Skeletal muscle cell (primary cell): ENCODE data around the gene FCER2.

ENCODE experiments used
- DNase-seq: peaks from one replicate; pipeline ENCODE4 v3.0.0-alpha.2; 2010; ENCODE audit warnings: low read depth
- H3K4me3 ChIP-seq: 2 replicates; pipeline ENCODE4 v1.5.1; 2011; ENCODE audit warnings: low read depth, mild to moderate bottlenecking, control low read depth, low read length, moderate library complexity

FCER2 gene

GRCh38 chr19:7640803-7641202 is 61.1 kb downstream of the FCER2 start:
- DNase-seq = no peak
- H3K4me3 ChIP-seq = no peak overlapping the region

- H3K4me3 ChIP-seq = no peak overlapping the region
- no peak for DNase-seq
These were observed 62.0 kb downstream of the FCER2 start for GRCh38 chr19:7639863-7640348.

- H3K4me3 ChIP-seq = no peak overlapping the region
- DNase-seq = no peak
These were observed 63.0 kb downstream of the FCER2 start for GRCh38 chr19:7638802-7639465.
